ENCODE data around the gene ADI1. TPM values are rescaled to one million over a fixed set of nuclear protein-coding genes. Genes with fewer than 3 reads are reported as not detected.

ADI1 gene
- total RNA-seq, 1 donor from 2014 or later: 195 TPM

DNA sequence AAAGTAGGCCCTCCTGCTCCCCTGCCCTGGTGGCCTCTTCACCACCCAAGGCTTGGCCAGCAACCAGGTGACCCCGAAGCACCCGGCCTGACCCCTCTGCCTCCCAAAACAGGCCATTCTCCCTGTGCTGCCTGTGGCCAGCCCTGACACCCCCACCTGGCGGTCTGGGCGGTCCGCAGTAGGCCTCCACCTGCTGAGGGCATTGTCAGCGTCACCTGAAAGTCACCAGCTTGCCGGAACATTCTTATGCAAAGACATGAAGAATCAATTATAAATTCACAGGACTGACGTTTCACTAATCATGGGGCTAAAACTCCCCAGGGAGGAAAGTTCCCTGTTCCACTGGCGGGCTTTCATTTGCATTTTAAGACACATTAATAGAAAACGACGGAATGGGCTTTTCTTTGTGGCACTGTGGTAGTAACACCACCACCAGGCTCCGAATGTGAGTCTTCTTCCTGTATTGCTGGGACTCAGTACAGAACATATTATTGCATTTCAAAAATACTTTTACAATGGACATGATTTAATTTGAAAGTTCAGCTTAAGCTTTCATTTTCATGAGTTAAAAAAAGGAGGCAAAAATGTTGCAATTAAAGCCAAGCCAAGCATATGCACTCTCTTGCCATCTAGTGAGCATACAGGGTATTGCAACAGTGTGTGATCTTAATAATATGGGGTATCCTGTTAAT is 57.4 kb downstream of the ADI1 start:
- TF ChIP-seq, protein P1, sequence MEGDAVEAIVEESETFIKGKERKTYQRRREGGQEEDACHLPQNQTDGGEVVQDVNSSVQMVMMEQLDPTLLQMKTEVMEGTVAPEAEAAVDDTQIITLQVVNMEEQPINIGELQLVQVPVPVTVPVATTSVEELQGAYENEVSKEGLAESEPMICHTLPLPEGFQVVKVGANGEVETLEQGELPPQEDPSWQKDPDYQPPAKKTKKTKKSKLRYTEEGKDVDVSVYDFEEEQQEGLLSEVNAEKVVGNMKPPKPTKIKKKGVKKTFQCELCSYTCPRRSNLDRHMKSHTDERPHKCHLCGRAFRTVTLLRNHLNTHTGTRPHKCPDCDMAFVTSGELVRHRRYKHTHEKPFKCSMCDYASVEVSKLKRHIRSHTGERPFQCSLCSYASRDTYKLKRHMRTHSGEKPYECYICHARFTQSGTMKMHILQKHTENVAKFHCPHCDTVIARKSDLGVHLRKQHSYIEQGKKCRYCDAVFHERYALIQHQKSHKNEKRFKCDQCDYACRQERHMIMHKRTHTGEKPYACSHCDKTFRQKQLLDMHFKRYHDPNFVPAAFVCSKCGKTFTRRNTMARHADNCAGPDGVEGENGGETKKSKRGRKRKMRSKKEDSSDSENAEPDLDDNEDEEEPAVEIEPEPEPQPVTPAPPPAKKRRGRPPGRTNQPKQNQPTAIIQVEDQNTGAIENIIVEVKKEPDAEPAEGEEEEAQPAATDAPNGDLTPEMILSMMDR (IDR thresholded peaks at IDR 0.05; ENCODE audit: borderline replicate concordance): peak; percentile 97
- Histone ChIP-seq H3K4me1 (peaks cover 55% of the 10 kb centered on the region), H3K36me3 (peaks cover 30% of the 10 kb centered on the region), H3K27ac (replicated peaks) (peak overlapping the region; percentile 93), H3K27me3 (ENCODE audit: low read depth) (no peaks in the 10 kb centered on the region), H3K4me3 (peak overlapping the region; percentile 3), H3K9me3 (replicated peaks) (no peaks in the 10 kb centered on the region)
- no peak for DNase-seq
- intact Hi-C loops (cut with micrococcal nuclease): no loop called here

DNA sequence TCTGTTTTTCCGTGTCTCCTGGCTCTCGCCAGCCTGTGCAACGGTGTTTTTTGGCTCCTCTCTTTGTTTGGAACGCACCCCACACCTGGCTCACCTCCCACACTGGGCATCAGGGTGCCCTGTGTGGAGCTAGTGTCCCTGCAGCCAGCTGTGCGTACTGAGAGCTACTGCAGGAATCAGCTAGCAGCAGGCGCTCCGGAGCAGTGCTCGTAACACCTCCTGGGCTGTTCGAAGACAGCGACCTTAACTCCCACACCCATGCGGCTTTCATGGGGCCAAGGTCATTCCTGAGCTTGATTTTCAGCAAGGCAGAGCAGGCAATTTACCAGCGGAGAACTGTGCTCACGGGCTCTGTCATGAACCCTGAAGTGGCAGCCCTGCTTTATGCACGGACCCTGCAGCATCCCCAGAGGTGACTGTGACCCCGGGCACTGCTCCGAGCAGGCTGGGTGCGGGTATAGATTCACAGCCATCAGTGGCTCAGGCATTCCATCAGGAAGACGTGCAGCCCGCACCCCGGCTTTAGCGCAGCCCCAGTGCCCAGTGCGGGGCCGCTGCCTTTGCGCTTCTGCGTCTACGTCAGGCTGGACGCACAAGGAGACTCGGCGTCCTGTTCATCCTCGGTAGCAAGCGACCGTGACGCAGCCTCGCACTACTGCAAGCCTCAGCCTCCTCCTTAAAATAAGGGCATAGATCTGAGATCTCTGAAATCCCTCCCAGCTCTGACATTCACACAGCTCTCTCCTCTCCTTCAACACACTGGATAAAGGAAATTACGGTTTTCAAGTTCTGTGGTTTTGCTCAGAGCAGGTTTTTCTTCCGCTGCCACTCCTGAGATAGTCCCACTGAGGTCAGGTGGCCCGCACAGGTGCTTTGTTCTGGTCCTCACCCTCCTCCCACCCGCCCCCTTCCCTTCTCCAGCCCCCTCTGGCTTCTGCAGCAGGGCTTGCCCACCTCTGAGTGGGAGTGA is 58.2 kb downstream of the ADI1 start:
- DNase-seq: peak; percentile 64

DNA sequence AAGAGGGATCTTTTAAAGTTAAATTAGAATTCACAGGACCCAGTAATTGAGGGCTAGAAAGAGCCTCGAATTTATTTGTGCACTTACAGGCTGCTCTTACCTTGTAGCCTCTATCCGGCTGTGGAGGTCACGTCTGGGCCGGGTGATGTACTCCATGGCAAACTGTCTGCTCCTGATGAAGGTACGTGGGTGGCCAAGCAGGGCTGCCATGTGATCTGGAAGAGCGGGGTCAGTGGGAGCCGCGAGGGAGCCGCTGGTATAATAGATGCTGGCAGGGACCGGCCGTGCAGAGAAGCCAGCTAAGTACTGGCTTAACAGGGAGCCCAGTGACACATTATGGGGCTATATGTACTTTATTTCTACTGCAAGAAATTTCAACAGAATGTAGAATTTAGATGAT is 59.2 kb downstream of the ADI1 start:
- peaks cover 34% of the 10 kb centered on the region for H3K36me3 ChIP-seq
- peak overlapping the region; percentile 93 for H3K27ac ChIP-seq (replicated peaks)
- peaks cover 41% of the 10 kb centered on the region for H3K4me1 ChIP-seq
- TF ChIP-seq, protein P1 (IDR thresholded peaks at IDR 0.05; ENCODE audit: borderline replicate concordance): no peak
- H3K4me3 ChIP-seq: peak overlapping the region; percentile 37
- H3K9me3 ChIP-seq (replicated peaks): no peaks in the 10 kb centered on the region
- no peaks in the 10 kb centered on the region for H3K27me3 ChIP-seq (ENCODE audit: low read depth)
- intact Hi-C loops (cut with micrococcal nuclease): no loop called here
- DNase-seq: no peak

More for the DNA sequence above, 58.2 kb downstream of the ADI1 start:
- Histone ChIP-seq H3K27me3 (ENCODE audit: low read depth) (no peaks in the 10 kb centered on the region), H3K4me3 (peak overlapping the region; percentile 37), H3K36me3 (peaks cover 31% of the 10 kb centered on the region), H3K4me1 (peaks cover 46% of the 10 kb centered on the region), H3K27ac (replicated peaks) (peak overlapping the region; percentile 93), H3K9me3 (replicated peaks) (no peaks in the 10 kb centered on the region)
- intact Hi-C loops (cut with micrococcal nuclease): no loop called here
- TF ChIP-seq, protein P1 (IDR thresholded peaks at IDR 0.05; ENCODE audit: borderline replicate concordance): no peak

DNA sequence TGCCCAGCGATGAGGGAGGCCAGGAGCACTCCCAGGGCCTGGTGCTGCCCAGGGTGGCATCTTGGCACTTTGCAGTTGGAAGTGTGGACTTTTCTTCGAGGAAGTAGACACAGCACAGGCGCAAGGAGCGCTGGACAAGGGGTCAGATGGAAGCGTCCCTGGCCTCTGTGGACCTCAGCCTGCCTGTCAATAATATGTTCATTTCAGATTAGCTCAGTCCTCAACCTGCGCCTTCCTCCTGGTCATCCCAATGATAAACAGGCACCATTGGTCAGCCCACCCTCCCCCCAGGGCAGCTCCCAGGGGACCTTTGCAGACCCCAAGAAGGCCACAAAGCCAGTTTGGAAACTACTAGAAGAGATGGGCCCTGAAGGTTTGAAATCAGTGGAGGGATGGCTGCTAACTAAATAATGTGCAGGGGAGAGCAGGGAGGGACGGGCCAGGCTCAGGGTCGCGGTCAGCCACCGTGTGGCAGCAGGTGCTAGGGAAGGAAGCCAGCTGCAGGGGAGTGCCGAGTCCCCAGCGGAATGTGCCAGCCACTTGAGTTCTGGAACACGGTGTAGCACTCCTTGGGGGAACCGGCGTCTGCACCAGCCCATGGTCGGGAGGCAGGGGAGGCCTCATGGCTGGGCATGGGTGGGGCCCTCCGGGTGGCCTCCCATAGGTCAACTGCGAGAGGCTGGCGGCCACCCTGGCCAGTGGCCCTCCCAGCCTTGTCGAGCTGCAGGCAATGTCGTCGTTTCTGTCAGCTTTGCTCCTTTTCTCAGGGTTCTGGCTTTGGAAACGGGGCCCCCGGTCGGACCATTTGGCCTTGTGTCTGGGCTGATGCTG is 59.9 kb downstream of the ADI1 start:
- Histone ChIP-seq H3K4me1 (peaks cover 48% of the 10 kb centered on the region), H3K9me3 (replicated peaks) (no peaks in the 10 kb centered on the region), H3K27me3 (ENCODE audit: low read depth) (no peaks in the 10 kb centered on the region), H3K36me3 (peaks cover 33% of the 10 kb centered on the region), H3K27ac (replicated peaks) (peak overlapping the region; percentile 93), H3K4me3 (peak overlapping the region; percentile 37)
- peak; percentile 80 for DNase-seq
- TF ChIP-seq, protein P1 (IDR thresholded peaks at IDR 0.05; ENCODE audit: borderline replicate concordance): peak; percentile 32
- intact Hi-C loops (cut with micrococcal nuclease): no loop called here

All from left ventricle myocardium inferior (tissue), 1 donor.